Thymus (tissue), 11 donors: Measurements from ENCODE around the gene GNG2. TPM values are rescaled to one million over a fixed set of nuclear protein-coding genes. Genes with fewer than 3 reads are reported as not detected.

Experiments used
- DNase-seq, 9 donors: peaks; one replicate each; pipeline ENCODE4 v3.0.0-alpha.2; 2013; ENCODE audit warnings: low spot score in 9 of 9, low read depth in 6 of 9, missing footprints in 1 of 9
- H3K27ac ChIP-seq, 2 donors: one replicate each; pipeline ENCODE4 v1.5.1; 2013; ENCODE audit warnings: control low read depth in 1 of 2, low read depth in 1 of 2, low read length in 1 of 2, mild to moderate bottlenecking in 1 of 2, moderate library complexity in 1 of 2
- H3K27me3 ChIP-seq, 2 donors: one replicate each; pipeline ENCODE4 v1.5.1; 2013; ENCODE audit warnings: low read length in 1 of 2; ENCODE audit not compliant: control insufficient read depth in 2 of 2, insufficient read depth in 1 of 2
- H3K36me3 ChIP-seq, 2 donors: one replicate each; pipeline ENCODE4 v1.5.1; 2013; ENCODE audit warnings: low read length in 1 of 2, mild to moderate bottlenecking in 1 of 2, moderate library complexity in 1 of 2; ENCODE audit not compliant: control insufficient read depth in 2 of 2, insufficient read depth in 2 of 2
- H3K4me1 ChIP-seq, 2 donors: one replicate each; pipeline ENCODE4 v1.5.1; 2013; ENCODE audit warnings: low read length in 2 of 2; ENCODE audit not compliant: control insufficient read depth in 2 of 2, insufficient read depth in 2 of 2
- H3K4me3 ChIP-seq, 2 donors: one replicate each; pipeline ENCODE4 v1.5.1; 2013; ENCODE audit warnings: low read length in 2 of 2, control low read depth in 1 of 2, mild to moderate bottlenecking in 1 of 2
- H3K9me3 ChIP-seq, 2 donors: one replicate each; pipeline ENCODE4 v1.5.1; 2013; ENCODE audit warnings: low read length in 1 of 2, mild to moderate bottlenecking in 1 of 2; ENCODE audit not compliant: control insufficient read depth in 2 of 2, insufficient read depth in 1 of 2
- WGBS: extraction: QIAGEN DNeasy Blood & Tissue Kit; methylation state at CpG from one replicate; pipeline ENCODE4 v1.1.7; 2013; 5-methylcytosine and 5-hydroxymethylcytosine counted together
- polyA plus RNA-seq: library from polyadenylated mRNA; stranded (reverse); fragments of 200-250 nt; gene quantifications from one replicate; pipeline ENCODE4 v1.2.3, GENCODE V29; 2013
- total RNA-seq: library from RNA; stranded (reverse); fragments of 120-200 nt; gene quantifications from one replicate; pipeline ENCODE4 v1.2.4, GENCODE V29; 2013
- donor health status: healthy.

The GNG2 gene
- total and polyA plus RNA-seq, 2 donors = 43.6 to 49.4 TPM

- 96% methylated on average over 2 of the region's 2 CpGs for WGBS
- Histone ChIP-seq H3K4me1 (no peaks in the 10 kb centered on the region), H3K27me3 (no peaks in the 10 kb centered on the region), H3K9me3 (no peaks in the 10 kb centered on the region), H3K4me3 (no peak overlapping the region), H3K36me3 (peaks cover 16 to 65% of the 10 kb centered on the region in 2 donors), H3K27ac (no peak overlapping the region)
- DNase-seq = no peak
Observed at GRCh38 chr14:51999084-51999483, 138.7 kb downstream of the GNG2 start.

- WGBS = 97% methylated on average over 3 of the region's 3 CpGs
- Histone ChIP-seq H3K27me3 (no peaks in the 10 kb centered on the region), H3K27ac (no peak overlapping the region), H3K4me3 (no peak overlapping the region), H3K4me1 (no peaks in the 10 kb centered on the region), H3K9me3 (no peaks in the 10 kb centered on the region), H3K36me3 (peaks cover 16 to 64% of the 10 kb centered on the region in 2 donors)
- no peak for DNase-seq
Observed at GRCh38 chr14:52000019-52000582, 139.7 kb downstream of the GNG2 start.

- WGBS = 97% methylated on average over 3 of the region's 3 CpGs
- DNase-seq = no peak
- Histone ChIP-seq H3K4me1 (no peaks in the 10 kb centered on the region), H3K36me3 (peaks cover 18 to 64% of the 10 kb centered on the region in 2 donors), H3K27ac (no peak overlapping the region), H3K9me3 (no peaks in the 10 kb centered on the region), H3K4me3 (no peak overlapping the region), H3K27me3 (no peaks in the 10 kb centered on the region)
Observed at GRCh38 chr14:52000696-52001095, 140.3 kb downstream of the GNG2 start.

- no peak for DNase-seq
- Histone ChIP-seq H3K4me3 (no peak overlapping the region), H3K4me1 (no peaks in the 10 kb centered on the region), H3K27me3 (no peaks in the 10 kb centered on the region), H3K36me3 (peaks cover 27 to 80% of the 10 kb centered on the region in 2 donors), H3K9me3 (no peaks in the 10 kb centered on the region), H3K27ac (no peak overlapping the region)
- WGBS = 96% methylated on average over 4 of the region's 4 CpGs
Observed at GRCh38 chr14:52002542-52002941, 142.1 kb downstream of the GNG2 start.

- no peak for DNase-seq
- Histone ChIP-seq H3K9me3 (no peaks in the 10 kb centered on the region), H3K36me3 (peaks cover 34 to 83% of the 10 kb centered on the region in 2 donors), H3K27ac (no peak overlapping the region), H3K27me3 (no peaks in the 10 kb centered on the region), H3K4me3 (no peak overlapping the region), H3K4me1 (no peaks in the 10 kb centered on the region)
- WGBS = 96% methylated on average over 3 of the region's 3 CpGs
Observed at GRCh38 chr14:52003324-52003723, 142.9 kb downstream of the GNG2 start.

- 94% methylated on average over 2 of the region's 2 CpGs for WGBS
- DNase-seq = no peak
- peaks cover 50 to 90% of the 10 kb centered on the region in 2 donors for H3K36me3 ChIP-seq
Observed at GRCh38 chr14:52005625-52006024, 145.2 kb downstream of the GNG2 start.

GRCh38 chr14:52006361-52006760 is 145.9 kb downstream of the GNG2 start:
- 98% methylated on average over 3 of the region's 3 CpGs for WGBS
- no peaks in the 10 kb centered on the region for H3K27me3 ChIP-seq
- no peak for DNase-seq
- no peaks in the 10 kb centered on the region for H3K9me3 ChIP-seq
- H3K4me1 ChIP-seq = no peaks in the 10 kb centered on the region
- peaks cover 54 to 94% of the 10 kb centered on the region in 2 donors for H3K36me3 ChIP-seq
- H3K4me3 ChIP-seq = no peak overlapping the region
- H3K27ac ChIP-seq = no peak overlapping the region

More at GRCh38 chr14:52005625-52006024, 145.2 kb downstream of the GNG2 start:
- no peak overlapping the region for H3K27ac ChIP-seq
- H3K9me3 ChIP-seq = no peaks in the 10 kb centered on the region
- H3K4me3 ChIP-seq = no peak overlapping the region
- no peaks in the 10 kb centered on the region for H3K27me3 ChIP-seq
- no peaks in the 10 kb centered on the region for H3K4me1 ChIP-seq

GRCh38 chr14:52007211-52007610 is 146.8 kb downstream of the GNG2 start:
- Histone ChIP-seq H3K36me3 (peaks cover 56 to 94% of the 10 kb centered on the region in 2 donors), H3K27ac (no peak overlapping the region), H3K4me3 (no peak overlapping the region), H3K27me3 (no peaks in the 10 kb centered on the region), H3K4me1 (no peaks in the 10 kb centered on the region), H3K9me3 (no peaks in the 10 kb centered on the region)
- WGBS = 96% methylated on average over 1 of the region's 1 CpG
- no peak for DNase-seq

- Histone ChIP-seq H3K36me3 (peaks cover 54 to 93% of the 10 kb centered on the region in 2 donors), H3K9me3 (no peaks in the 10 kb centered on the region)
- 96% methylated on average over 1 of the region's 1 CpG for WGBS
Observed at GRCh38 chr14:52007637-52008036, 147.2 kb downstream of the GNG2 start.

More at GRCh38 chr14:52007637-52008036, 147.2 kb downstream of the GNG2 start:
- Histone ChIP-seq H3K27me3 (no peaks in the 10 kb centered on the region), H3K4me1 (no peaks in the 10 kb centered on the region), H3K4me3 (no peak overlapping the region), H3K27ac (no peak overlapping the region)
- no peak for DNase-seq
